ENCODE data around the gene ST7.

Gene ST7

GRCh38 chr7:117006907-117007684 is 53.8 kb downstream of the ST7 start:
- no peak overlapping the region for H3K4me3 ChIP-seq (ENCODE audit: low read depth, low read length)

GRCh38 chr7:117008118-117008885 is 55.0 kb downstream of the ST7 start:
- H3K4me3 ChIP-seq (ENCODE audit: low read depth, low read length) = no peak overlapping the region

GRCh38 chr7:117008886-117009531 is 55.7 kb downstream of the ST7 start:
- no peak overlapping the region for H3K4me3 ChIP-seq (ENCODE audit: low read depth, low read length)

GRCh38 chr7:117009705-117010361 is 56.5 kb downstream of the ST7 start:
- no peak overlapping the region for H3K4me3 ChIP-seq (ENCODE audit: low read depth, low read length)

GRCh38 chr7:117010375-117011133 is 57.3 kb downstream of the ST7 start:
- no peak overlapping the region for H3K4me3 ChIP-seq (ENCODE audit: low read depth, low read length)

- H3K4me3 ChIP-seq (ENCODE audit: low read depth, low read length) = no peak overlapping the region
Observed at GRCh38 chr7:117011419-117012260, 58.3 kb downstream of the ST7 start.

GRCh38 chr7:117012284-117012683 is 59.0 kb downstream of the ST7 start:
- no peak overlapping the region for H3K4me3 ChIP-seq (ENCODE audit: low read depth, low read length)

- H3K4me3 ChIP-seq (ENCODE audit: low read depth, low read length) = no peak overlapping the region
Observed at GRCh38 chr7:117012696-117013095, 59.4 kb downstream of the ST7 start.

GRCh38 chr7:117014099-117014656 is 60.9 kb downstream of the ST7 start:
- H3K4me3 ChIP-seq (ENCODE audit: low read depth, low read length) = no peak overlapping the region

- H3K4me3 ChIP-seq (ENCODE audit: low read depth, low read length) = no peak overlapping the region
Observed at GRCh38 chr7:117014673-117015133, 61.4 kb downstream of the ST7 start.

GRCh38 chr7:117015258-117016184 is 62.2 kb downstream of the ST7 start:
- H3K4me3 ChIP-seq (ENCODE audit: low read depth, low read length) = no peak overlapping the region

- no peak overlapping the region for H3K4me3 ChIP-seq (ENCODE audit: low read depth, low read length)
Observed at GRCh38 chr7:117017017-117017451, 63.7 kb downstream of the ST7 start.

- H3K4me3 ChIP-seq (ENCODE audit: low read depth, low read length) = no peak overlapping the region
Observed at GRCh38 chr7:117017702-117018266, 64.5 kb downstream of the ST7 start.

- H3K4me3 ChIP-seq (ENCODE audit: low read depth, low read length) = no peak overlapping the region
Observed at GRCh38 chr7:117018713-117019112, 65.4 kb downstream of the ST7 start.

- H3K4me3 ChIP-seq (ENCODE audit: low read depth, low read length) = no peak overlapping the region
Observed at GRCh38 chr7:117019287-117019686, 66.0 kb downstream of the ST7 start.

- H3K4me3 ChIP-seq (ENCODE audit: low read depth, low read length) = no peak overlapping the region
Observed at GRCh38 chr7:117019786-117020590, 66.7 kb downstream of the ST7 start.

GRCh38 chr7:117020591-117020973 is 67.3 kb downstream of the ST7 start:
- no peak overlapping the region for H3K4me3 ChIP-seq (ENCODE audit: low read depth, low read length)

Measured in iPS-11a (cell line).